HG03342 (cell line): ENCODE results near the gene HDLBP.

ENCODE experiments used
- ATAC-seq: cut with Tn5 transposase; IDR thresholded peaks from one replicate; pipeline ENCODE4 v1.9.1; 2021; ENCODE audit warnings: mild to moderate bottlenecking, moderate library complexity; ENCODE audit not compliant: unreplicated experiment

Gene HDLBP

DNA sequence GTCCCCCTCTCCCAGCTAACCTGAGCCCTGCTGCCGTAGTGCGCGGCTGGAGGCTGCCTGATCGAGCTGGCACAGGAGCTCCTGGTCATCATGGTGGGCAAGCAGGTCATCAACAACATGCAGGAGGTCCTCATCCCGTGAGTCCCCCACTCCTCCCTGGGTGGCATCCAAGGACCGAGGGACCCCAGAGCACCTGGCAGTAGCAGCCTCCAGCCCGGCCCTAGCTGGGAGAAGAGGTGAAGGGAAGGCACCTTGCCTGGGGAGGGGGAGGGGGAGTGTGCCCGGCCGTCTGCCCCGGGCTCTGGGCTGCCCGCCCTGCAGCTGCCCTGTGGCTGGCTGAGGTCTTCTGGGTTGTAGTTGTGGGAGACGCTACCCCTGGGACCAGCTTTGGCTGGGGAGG lies 100.7 kb downstream of the HDLBP start:
- no peak for ATAC-seq

DNA sequence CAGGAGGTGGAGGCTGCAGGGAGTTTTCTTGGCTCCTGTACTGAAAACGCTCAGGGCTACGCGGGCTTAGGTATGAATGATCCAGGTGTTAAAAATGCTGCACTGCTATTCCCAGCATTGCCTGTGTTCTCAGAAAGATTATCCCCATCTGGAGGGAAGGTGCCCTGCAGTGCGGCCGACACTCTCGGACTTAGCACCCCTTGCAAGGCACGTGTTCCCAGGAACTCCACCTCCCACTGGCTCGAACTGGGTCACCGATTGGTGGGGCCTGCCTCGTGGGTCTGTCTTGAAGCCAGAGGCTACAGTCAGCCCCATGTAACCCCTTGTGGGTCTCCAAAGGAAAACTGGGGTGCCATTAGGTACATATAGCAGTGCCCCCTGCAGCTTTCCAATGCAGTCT lies 101.3 kb downstream of the HDLBP start:
- ATAC-seq: no peak

DNA sequence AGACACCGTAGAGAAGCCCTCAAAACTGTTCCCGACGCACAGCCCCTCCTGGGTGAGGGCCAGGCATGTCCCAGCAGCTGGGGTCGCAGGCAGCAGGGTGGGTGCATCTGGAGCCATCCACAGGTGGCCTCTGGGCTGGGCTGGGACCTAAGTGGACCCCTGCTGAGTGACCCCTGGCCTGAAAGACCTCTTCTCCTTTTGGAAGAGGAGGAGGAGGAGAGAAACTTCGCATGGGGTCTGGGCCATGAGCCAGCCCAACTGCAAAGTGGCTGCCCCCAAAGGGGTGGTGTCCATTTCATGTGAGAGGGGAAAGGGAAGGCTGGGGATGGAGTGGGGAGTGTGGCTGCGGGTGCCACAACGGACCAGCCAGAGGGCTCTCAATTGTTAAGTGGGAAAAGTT lies 101.9 kb downstream of the HDLBP start:
- no peak for ATAC-seq

DNA sequence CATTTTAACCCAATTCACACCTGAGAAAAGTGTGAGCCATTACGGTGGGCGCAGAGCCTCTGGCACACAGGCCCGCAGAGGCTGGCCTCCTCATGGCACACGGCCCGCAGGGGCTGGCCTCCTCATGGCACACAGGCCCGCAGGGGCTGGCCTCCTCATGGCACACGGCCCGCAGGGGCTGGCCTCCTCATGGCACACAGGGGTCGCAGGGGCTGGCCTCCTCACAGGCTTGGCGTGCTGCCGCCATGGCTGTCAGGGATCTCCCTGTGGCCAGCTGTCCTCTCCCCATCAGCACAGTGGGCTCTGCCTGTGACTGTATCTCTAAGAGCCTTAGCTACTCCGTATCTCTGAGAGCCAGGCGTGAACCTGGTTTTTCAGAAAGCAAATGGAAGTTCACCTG lies 102.4 kb downstream of the HDLBP start:
- ATAC-seq: no peak

DNA sequence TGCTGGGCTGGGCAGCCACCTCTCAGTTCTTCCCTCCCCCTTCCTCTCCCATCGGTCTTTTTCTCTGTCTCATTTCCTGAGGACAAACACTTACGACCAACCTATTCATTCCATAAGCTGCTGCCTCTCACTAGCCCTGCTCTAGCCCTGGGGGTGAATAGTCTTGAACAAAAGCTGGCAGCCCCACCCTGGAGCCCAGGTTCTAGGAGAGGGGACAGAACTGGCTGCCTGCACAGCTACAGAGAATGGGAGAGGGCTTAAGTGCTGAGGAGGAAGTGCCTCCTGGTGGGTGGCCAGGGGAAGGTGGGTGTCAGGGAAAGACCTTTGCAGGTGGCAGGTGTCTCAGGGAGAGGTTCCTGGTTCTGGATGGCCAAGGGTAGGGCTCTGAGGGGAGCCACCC lies 104.2 kb downstream of the HDLBP start:
- no peak for ATAC-seq

DNA sequence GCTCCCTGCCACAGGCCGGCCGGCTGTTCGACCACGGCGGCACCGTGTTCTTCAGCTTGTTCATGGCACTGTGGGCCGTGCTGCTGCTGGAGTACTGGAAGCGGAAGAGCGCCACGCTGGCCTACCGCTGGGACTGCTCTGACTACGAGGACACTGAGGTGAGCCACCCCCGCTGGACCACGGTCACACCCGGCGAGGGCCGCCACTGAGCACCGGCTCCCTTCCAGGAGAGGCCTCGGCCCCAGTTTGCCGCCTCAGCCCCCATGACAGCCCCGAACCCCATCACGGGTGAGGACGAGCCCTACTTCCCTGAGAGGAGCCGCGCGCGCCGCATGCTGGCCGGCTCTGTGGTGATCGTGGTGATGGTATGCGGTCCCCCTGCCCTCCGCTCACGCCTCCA lies 106.2 kb downstream of the HDLBP start:
- ATAC-seq: no peak

DNA sequence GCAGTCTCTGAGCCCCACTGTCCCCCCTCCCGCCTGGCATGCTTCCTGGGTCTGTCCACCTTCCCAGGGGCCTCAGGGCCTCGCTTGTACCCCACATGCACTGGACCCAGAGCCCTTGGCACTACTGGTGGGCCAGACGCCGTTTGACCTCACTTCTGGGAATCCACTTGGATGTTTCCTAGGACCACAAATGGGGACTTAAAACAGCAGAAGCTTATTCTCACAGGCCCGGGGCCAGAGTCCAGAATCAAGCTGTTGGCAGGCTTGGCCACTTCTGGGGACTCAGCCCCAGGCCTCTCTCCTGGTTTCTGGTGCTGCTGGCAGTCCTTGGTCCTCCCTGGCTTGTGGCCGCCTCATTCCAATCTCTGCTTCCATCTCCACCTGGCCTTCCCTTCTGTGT lies 107.4 kb downstream of the HDLBP start:
- no peak for ATAC-seq

DNA sequence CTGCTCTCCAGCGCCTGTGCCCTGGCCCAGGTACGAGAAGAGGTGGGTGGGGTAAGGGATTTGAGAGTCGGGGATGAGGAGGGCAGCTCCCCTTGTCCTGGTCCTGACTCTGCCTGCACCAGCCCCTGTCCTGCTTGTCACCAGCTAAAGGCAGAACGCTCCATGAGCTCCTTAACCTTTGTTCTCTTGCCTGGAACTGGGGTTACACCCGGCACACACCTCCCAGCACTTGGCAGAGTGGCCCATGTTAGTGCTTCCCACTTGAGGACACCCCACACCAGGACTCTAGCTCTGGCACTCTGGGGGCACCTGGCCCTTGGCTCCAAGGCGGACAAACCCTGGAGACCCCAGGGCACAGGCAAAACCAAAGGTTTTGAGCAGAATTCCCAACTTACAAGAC lies 107.8 kb downstream of the HDLBP start:
- ATAC-seq: no peak

DNA sequence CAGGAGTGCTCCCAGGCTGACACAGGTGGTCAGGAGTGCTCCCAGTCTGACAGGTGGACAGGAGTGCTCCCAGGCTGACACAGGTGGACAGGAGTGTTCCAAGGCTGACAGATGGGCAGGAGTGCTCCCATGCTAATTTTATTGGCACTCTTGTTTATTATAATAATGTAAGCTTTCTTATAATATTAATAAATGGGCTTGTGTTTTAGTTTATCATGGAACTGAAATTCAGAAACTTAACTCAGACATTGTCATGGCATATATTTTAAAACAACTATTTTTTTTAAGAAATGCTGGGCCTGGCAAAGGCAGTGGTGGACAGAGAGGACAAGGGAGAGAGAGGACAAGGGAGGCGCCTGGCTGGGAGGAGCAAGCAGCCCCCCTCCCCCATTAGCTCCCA lies 108.3 kb downstream of the HDLBP start:
- no peak for ATAC-seq

DNA sequence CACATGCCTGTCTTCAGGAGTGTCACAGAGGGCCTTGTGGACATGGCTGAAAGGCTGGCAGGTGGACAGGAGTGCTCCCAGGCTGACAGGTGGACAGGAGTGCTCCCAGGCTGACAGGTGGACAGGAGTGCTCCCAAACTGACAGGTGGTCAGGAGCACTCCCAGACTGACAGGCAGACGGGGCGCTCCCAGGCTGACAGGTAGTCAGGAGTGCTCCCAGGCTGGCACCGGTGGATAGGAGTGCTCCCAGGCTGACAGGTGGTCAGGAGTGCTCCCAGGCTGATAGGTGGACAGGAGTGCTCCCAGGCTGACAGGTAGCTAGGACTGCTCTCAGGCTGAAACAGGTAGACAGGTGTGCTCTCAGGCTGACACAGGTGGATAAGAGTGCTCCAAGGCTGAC lies 110.4 kb downstream of the HDLBP start:
- ATAC-seq: no peak

DNA sequence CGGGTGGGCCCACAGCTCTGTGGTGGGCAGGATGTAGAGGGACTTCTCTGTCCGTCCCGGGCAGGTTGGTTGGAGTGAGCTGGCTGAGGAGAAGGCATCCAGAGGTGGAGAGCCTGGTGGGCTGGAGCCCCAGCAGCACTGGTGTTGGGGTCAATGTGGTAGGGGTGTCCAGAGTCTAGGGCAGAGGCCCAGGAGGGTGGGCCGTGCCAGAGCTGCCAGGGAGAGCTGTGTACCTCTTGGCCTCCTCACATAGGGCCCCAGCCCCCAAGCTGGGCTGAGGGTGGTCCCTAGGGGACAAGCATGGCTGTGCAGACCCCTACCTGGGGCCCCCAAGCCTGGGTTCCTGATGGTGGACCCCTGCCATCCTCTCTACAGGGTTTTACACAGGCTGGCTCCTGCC lies 111.0 kb downstream of the HDLBP start:
- ATAC-seq: no peak

DNA sequence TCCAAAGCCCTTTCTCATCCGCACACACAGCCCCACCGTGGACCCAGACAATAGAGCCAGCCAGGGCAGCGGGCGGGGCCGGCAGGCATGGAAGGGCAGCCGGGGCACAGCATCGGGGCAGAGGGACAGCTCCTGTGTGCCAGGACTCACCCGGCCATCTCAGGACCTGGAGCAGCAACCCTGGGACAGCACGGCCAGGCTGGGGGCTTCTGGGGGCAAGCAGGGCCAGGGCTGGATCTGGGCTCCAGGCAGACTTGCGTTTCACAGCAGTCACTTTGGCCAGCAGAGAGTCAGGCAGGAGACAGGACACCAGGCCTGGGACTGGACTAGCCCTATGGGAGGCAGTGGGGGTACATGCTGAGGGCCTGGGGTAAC lies 111.5 kb downstream of the HDLBP start:
- no peak for ATAC-seq

DNA sequence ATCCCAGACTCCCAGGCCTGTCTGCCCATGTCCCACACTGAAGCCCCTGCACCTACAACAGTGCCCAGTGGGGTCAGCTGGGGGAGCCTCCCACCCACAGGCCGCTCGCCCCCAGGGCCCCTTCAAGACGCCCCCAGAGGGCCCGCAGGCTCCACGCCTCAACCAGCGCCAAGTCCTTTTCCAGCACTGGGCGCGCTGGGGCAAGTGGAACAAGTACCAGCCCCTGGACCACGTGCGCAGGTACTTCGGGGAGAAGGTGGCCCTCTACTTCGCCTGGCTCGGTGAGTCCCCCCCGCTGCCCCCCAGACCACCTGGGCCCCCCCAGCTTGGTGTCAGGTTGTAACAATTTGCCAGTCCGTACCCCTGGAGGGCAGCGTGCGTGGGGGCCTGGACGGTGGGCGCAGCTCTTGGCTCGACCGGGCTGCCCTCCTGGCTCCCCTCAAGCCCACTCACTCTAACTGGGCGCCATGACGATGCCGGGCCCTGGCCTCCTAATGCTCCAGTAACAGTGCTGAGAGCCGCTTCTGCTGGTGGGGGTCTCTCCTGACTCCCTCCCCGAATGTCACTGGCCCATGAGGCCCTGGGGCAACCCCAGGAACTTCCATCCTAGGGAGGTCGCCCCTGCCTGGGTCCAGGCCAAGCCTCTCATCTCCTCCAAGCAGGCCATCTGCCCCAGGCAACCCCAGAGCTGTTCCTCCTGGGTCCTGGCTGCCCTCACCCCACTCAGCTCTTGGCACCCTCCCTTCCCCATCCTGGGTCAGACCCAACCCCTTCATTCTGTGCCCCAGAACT lies 112.1 kb downstream of the HDLBP start:
- no peak for ATAC-seq

DNA sequence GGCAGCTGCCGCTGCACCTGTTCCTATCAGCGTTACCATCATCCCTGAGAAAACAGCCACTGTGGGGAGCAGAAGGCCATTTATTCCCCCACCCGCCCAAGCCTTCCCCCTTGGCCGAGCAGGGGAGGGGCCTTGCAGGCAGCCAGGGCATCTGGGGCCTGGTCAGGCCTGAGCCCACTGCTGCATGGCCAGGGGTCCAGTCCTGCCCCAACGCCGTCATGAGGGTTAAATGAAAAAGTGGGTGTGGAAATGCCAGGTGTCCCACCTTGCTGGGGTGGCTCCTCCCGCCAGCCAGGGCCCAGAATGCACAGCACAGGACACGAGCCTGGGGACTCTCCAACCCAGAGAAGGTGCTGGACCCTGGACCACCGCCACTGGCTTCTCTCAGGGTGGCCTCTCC lies 112.8 kb downstream of the HDLBP start:
- no peak for ATAC-seq

DNA sequence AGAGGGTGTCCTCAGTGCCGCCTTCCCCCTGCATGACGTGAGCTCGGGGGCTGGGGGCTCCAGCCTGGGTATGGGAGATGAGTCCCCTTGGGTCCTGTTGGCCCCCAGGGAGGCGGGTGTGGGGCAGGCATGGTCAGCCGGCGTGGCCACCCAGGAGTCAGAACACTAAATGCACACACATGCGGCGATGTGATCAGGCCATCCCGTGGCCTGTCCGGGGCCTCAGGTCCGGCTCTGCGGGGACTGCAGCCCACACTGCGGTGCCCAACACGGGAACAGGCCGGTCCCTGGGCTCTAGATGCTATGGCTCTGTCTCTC lies 113.2 kb downstream of the HDLBP start:
- ATAC-seq: no peak

DNA sequence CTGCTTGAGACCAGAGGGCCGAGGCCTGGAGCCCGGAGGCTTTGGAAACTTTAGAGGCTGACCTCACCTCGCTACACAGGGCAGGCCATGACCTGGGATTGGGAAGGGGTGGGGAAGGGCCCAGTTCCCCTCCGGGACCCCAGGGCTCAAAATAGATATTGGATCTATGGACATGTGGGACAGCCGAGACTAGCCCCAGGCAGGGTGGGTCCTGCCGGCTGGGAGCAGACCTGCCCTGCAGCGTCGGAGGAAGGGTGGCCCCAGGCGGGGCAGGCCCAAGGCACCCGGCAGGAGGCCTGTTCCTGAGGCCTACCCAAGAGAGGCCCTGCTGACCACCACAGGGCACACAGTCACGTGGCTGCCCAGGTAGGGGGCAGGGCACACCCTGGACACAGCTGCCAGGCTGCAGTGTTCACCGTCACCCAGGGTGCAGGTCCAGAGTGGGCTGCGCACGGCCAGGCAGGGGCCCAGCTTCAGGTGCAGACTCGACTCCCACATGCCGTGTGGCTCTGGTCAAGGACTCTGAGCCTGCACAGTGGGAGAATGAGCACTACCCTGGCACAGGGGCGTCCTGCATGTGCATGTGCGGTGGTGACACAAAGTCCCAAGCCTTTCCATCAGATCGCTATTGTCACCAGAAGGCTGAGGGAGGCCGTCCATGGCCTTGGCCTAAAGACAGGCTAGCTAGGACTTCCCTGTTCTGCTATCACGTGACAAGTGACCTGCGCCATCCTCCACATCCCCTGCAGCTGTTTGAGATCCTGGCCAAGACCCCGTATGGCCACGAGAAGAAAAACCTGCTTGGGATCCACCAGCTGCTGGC lies 113.8 kb downstream of the HDLBP start:
- ATAC-seq: no peak

DNA sequence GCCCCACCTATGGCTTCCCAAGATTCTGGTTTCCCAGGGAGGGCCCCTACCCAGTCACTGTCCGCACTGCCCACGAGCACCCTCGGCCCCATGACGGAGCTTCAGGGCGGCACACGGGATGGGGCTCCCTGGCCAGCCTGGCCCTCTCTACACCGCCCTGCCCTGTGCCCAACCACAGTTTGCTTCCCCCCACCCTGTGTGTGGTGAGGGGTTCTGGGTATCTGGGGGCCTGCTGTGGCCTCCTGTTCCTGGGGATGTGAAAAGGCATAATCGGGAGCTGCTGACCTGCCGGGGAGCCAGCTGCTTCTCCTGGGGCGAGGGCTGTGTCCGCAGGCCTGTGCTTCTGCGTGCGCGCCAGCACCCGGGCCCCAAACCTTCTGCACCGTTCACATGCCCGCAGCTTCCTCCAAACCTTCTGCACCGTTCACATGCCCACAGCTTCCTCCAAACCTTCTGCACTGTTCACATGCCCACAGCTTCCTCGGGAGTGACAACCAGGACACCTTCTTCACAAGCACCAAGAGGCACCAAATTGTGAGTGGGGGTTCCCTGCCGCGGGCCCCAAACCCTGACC lies 114.6 kb downstream of the HDLBP start:
- no peak for ATAC-seq

DNA sequence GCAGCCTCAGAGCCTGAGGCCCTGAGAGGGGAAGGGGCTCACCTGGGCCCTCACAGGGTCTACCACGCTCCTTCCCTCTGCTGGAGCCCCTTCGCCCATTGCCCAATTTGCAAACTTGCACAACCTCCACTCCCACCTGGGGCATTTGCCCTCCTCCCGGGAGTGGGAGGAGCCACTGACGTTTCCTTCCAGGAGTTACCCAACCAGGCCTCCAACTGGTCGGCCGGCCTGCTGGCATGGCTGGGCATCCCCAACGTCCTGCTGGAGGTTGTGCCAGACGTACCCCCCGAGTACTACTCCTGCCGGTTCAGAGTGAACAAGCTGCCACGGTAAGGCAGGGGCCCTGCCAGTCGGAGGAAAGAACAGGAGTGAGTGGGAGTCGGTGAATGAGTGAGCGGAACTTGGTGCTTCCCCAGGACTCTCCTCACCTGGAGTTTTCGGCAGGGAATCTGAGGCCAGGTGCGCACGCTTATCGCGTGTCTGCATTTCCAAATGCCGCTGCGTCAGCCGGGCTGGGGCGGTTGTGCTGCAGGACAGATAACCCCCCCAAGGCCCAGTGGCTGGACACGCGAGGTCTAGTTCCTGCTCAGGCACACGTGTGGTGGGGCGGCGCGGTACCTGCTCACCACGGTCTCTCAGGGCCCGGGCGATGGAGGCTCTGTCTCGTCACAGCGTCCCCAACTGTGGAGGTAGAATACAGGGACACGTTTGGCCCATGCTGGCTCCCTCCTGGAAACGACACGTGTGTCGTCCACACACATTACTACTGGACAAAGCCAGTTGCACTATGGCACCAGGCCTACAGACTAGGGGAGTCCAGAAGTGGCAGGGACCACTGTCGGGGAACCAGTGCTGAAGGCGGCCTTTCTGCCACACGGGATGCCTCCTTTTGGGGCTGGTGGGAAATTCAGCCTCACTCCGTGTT lies 115.3 kb downstream of the HDLBP start:
- ATAC-seq: no peak

DNA sequence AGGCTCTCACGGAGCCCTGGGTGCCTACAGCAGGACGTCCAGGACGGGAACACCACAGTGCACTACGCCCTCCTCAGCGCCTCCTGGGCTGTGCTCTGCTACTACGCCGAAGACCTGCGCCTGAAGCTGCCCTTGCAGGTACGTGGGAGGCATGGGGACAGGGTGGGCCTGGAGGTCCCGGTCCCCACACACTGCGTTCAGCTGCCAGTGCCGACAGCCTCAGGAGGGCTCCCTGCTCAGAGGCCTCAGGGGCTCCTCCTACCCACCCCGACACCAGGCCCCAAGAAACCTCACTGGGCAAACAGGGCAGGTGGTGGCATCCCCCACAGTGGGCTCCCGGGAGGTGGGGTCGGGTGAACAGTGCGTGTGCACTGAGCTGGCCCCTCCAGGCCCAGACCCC lies 116.2 kb downstream of the HDLBP start:
- no peak for ATAC-seq

DNA sequence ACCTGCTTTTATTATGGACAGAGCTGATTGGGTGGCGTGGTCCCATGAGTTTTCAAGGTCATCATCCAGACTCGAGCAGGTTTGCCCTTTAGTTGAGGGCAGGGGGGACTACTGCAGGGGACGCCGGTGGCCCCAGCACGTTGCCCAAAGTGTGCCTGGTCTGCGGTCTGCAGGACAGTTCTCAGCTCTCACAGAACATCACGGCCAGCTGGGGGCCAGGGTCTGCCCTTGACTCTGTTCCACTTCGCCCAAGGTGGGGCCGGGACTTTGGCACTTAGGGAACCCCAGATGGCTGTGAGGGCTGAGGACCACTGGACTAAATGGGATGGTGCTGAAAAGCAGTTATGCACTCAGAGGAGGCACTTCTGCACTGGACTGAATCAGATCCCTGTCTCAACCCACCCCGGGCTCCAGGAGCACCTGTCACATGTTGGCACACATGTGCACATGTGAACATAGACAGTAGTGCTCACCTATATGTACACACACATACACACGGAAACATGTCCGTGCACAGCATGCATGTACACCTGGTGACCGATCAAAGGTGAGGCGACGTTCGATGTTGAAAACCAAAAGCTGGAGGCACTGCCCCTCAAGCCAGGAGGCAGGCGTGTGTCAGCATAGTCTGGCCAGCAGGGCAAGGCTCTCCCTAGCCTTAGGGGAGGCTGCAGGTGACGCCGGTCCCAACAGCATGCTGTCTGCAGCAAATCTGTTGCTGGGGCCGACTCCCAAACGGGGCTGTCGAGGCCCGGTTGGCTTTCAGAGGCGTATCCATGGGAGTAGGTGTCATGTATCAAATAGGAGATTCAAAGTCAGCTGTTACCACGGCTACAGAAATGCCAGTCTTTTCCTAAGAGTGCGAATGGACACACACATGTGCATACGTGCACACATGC lies 116.8 kb downstream of the HDLBP start:
- ATAC-seq: no peak
